Left forelimb (tissue), 1 donor: Measurements from ENCODE around the gene SCAI.
"Not testable (repeated sequence)": the region's sequence is repeated elsewhere in the genome, so short reads cannot be mapped to it uniquely, and the experiment has no call there.

Experiments
- DNase-seq: peaks from one replicate; pipeline ENCODE4 v3.0.0-alpha.2; 2018; ENCODE audit warnings: low spot score

The SCAI gene

GRCh38 chr9:125106285-125106893 is 36.9 kb downstream of the SCAI start:
- no peak for DNase-seq

DNA sequence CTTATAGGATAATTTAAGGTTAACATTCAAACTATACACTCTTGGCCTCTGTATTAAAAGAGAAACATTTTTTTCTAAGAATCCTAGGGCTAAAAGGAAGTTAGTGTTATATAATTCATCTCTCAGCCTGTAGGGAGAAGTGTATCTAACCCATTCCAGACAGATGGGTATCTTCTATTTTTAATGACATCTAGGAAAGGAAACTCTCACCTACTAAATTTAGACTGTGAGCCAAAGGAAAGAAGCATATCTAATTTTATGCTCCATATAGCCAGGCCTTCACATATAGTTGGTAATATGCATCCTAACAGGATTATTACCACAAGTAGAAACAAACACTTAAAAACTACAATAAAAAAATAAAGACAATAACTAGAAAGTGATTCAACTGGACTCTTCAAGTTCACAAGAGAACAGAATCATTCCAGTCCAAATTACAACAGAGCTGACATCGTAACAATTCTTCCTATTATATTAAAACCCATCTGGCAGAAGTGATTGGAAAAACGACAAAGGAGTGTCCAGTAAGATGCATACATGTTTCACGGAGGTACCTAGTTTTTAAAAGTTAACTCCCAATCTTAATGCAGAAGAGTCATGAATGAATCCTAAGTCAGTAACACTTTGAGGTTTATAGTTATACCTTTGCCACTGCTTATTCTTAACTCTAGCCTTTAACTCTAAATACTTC is 39.4 kb downstream of the SCAI start:
- no peak for DNase-seq

DNA sequence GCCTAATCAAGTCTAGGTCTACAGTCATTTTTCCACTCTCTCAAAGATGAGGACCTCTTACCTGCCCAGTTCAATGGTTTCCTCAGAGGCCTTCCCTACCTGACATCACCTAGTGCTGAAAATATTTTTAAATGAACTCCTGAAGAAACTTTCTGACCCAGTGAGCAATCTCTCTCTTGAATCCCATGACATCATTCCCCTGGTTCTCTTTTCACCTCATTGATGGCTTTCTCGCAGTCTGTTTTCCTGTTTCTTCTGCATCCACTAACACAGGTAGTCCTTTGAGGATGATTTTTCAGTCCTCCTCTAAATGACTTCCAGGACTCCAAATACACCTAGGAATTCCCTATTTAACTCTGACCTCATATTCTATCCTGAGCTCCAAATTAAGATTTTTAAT is 40.3 kb downstream of the SCAI start:
- DNase-seq: no peak

DNA sequence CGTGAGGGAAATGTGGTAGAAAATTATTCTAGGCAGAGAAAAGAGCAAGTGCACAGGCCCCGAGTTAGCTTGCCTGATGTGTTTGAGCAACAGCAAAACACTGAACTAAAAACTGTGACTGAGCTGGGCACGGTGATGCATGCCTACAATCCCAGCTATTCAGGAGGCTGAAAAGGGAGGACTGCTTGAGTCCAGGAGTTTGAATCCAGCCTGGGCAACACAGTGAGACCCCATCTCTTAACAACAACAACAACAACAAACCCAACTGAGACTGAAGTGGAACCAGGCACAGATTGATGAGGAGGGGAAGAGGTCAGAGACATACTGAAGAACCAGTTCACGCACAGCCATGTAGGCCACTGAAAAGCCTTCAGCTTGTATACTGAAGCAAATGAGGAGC is 42.5 kb downstream of the SCAI start:
- no peak for DNase-seq

DNA sequence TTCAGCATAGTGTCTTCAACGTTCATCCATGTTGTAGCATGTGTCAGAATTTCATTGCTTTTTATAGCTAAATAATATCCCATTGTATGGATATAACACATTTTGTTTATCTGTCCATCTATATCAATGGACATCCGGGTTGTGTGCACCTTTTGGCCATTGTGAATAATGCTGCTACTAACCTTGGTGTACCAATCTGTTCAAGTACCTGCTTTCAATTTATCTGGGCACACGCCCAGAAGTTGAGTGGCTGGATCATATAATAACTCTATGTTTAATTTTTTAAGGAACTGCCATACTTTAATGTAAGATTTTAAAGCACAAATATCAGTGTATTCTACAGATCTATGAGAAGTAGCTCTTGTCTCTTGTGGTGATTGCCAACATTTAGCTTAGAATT is 43.5 kb downstream of the SCAI start:
- no peak for DNase-seq

DNA sequence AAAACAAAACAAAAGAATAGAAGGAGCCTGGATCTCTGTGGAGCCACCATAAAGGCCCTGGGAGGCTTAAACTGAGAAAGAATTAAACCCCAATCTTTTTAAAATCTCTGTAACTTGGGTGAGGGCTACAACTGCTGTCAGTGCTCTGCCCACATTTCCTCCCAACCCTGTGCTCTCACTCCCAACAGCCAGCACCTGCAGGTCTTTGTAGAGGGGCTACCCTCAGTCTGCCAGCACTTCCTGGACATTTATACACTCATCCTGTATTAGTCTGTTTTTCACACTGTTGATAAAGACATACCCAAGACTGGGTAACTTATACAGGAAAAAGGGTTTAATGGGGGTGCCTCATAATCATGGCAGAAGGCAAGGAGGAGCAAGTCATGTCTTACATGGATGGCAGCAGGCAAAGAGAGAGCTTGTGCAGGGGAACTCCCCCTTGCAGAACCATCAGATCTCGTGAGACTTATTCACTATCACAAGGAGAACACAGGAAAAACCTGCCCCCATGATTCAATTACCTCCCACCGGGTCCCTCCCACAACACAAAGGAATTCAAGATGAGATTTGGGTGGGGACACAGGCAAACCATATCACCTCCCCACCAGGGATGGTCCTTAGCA is 47.4 kb downstream of the SCAI start:
- no peak for DNase-seq

- no peak for DNase-seq
These were observed 52.2 kb downstream of the SCAI start for GRCh38 chr9:125091121-125091520.

DNA sequence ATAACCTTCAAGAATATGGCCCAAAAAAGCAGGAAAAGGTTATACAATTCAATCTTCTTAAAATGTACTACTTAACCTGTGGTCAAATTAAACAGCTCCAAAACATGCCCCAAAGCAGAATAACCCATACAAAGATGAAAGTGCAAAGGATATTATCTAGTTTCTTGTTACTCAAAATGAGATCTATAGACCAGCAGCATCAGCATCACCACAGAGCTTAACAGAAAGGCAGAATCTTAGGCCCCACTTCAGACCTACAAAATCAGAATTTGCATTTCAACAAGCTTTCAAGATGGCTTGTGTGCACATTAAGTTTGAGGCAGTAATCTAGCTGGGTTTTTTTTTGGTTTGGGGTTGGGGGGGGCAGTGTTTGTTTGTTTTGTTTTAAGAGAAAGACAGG is 54.0 kb downstream of the SCAI start:
- no peak for DNase-seq

GRCh38 chr9:125088752-125089151 is 54.6 kb downstream of the SCAI start:
- DNase-seq: no peak

DNA sequence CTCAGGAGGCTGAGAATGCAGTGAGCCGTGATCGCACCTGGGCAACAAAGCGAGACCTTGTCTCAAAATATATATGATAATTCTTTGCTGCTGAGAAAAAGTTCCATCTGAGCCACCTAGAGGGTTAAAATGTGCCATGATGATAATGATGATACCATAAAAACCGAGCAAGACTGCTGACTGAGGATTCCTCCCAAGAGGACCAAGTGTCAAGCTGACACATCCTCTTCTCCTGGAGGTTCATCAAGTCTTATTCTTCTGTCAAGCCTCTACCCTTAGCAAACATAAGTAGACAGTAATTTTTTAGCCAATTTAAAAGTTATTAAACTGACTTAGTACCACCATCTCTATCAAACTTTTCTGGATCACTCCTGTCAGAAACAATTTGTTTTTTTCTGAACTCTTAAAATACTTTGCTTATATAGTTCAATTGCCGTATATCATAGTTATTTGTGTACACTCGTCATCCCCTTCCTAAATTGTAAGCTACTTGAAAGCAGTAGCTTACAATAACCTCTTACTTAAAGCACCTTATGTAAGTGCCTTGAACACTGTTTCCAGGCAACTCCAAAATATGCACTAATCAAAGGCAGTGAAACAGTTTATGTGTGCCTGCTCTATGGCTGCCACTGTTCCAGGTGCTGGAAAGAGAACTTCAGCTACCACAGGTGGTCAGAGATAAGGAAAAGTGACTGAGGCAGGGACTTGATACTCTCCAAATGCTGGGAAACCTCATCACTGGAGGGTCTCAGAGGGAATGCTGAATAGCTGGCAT is 57.4 kb downstream of the SCAI start:
- DNase-seq: no peak

DNA sequence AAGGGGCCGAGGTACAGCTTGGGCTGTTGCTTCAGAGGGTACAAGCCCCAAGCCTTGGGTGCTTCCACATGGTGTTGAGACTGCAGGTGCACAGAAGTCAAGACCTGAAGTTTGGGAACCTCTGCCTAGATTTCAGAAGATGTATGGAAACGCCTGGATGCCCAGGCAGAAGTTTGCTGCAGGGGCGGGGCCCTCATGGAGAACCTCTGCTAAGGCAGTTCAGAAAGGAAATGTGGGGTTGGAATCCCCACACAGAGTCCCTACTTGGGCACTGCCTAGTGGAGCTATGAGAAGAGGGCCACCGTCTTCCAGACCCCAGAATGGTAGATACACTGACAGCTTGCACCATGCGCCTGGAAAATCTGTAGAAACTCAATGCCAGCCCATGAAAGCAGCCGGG is 61.1 kb downstream of the SCAI start:
- not testable (repeated sequence) for DNase-seq

- not testable (repeated sequence) for DNase-seq
These were observed 62.5 kb downstream of the SCAI start for GRCh38 chr9:125080797-125081196.

GRCh38 chr9:125079931-125080330 is 63.4 kb downstream of the SCAI start:
- DNase-seq: no peak

- DNase-seq: no peak
These were observed 67.3 kb downstream of the SCAI start for GRCh38 chr9:125075997-125076396.

DNA sequence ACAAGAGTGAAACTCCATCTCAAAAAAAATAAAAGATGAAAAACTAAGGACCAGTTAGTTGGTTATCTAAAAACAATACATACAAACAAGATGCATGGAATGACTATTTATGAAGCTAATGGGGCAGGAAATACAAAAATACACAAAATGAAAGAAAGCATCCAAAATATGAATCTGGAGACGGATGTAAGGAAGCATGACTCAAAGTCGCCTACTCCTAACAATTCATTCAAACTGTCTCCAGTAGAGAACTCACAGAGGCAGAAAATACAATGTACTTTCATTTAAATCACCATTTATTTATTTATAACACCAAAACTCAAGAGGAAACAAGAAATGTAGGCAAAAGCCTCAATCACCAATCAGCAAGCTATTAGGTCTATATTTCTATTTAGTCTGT is 68.4 kb downstream of the SCAI start:
- DNase-seq: no peak

GRCh38 chr9:125066839-125067619 is 76.3 kb downstream of the SCAI start:
- DNase-seq: no peak

DNA sequence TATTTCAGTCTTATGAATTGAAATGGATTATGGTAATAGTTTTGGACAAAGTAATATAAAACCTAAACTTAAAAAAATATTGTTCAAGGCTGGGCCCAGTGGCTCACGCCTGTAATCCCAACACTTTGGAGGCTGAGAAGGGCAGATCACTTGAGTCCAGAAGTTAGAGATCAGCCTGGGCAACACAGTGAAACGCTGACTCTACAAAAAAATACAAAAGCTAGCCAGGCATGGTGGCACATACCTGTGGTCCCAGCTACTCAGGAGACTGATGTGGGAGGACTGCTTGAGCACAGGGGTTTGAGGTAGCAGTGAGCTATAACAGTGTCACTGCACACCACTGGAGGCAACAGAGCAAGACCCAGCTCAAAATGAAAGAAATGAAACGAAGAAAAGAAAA is 81.9 kb downstream of the SCAI start:
- DNase-seq: no peak

DNA sequence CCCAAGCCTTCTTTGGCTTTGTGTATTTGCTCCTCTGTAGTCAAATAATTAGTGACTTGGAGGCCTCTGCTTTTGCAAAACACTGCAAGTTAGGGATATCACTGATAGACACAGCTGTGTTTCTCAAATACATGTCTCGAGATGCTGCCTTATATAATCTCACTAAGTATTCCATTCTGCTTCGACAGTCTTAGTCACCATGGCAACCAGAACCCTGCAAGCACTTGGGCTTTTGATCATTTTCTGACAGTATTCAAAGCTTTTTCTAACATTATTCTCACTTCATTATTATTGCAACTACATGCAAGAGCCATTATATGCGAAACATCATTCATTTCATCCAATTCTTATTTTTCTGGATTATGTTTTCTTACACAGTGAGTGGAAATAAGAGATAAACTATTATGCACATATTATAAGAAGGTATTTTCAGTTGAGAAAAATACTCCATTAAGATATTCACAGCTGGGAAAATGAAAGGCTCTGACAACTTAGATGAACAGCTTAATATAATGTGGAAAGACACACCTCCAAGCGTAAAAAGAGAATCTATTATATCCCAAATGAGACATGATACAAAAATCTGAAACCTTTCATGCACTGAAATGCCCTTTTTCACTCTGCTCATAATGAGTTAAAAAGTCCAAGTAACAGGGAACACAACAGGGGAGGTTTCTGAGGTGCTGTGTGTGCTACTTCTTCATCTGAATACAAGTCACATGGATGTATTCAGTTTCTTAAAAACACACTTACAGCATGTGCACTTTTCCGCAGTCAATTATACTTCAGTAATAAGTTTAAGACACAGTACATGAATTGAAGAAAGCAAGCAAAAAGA is 93.9 kb downstream of the SCAI start:
- DNase-seq: no peak

DNA sequence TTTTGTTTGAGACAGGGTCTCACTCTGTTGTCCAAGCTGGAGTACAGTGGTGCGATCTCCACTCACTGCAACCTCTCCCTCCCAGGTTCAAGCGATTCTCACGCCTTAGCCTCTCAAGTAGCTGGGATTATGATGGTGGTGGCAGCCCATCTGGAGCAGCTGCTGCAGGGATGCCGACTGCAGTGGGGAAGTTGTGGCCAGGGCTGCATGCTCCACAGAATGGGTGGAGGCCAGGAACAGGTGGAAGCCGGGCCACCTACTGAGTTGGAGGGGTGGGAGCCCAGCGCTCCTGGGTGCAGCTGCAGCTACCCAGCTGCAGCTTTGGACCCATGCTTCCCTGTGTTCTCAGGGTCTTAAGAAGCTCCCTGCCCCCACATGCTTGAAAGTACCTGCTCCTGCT is 99.7 kb downstream of the SCAI start:
- DNase-seq: no peak

DNA sequence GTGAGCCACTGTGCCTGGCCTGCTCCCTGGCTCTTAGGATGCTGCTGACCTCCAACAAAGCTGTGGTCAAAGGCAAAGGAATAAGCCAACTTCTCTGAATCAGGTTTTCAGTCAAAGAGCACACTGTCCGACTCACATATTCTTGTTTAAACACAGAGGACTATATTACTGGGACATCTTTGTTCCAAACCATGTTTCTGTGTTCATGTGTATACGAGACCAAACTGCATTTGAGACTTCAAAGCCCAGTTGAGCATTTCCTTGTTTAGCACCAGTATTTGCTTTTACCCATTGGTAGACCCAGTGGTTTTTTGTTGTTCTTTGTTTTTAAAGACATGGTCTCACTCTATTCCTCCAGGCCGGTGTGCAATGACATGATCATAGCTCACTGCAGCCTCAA is 100.2 kb downstream of the SCAI start:
- DNase-seq: no peak

DNA sequence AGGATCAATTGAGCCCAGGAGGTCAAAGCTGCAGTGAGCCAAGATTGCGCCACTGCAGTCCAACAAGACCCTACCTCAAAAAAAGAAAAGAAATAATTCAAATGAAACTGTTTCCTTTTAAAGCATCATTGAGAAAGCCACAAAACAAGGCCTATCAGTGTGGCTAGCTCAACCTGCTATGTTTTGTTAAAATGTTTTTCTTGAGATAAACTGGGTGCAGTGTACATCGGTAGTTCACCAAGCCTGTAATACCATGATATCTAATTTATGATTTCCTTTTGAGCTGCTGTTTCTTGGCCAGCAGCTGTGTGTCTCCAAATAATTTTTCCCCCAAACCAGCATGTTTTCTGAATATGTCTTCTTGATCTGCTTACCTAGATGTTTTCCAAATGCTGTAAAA is 105.2 kb downstream of the SCAI start:
- no peak for DNase-seq
